SKM-1 treated with dmso at 0.1 percent for 144 hours (cell line): ENCODE data around the gene WSCD2.

Source experiments
- DNase-seq: peaks from one replicate; lab custom pipeline; 2025; ENCODE audit not compliant: unreplicated experiment; lab: John Stamatoyannopoulos, UW

The WSCD2 gene

GRCh38 chr12:108156717-108157116, 27.6 kb downstream of the WSCD2 start:
- no peak for DNase-seq

- no peak for DNase-seq
Observed at GRCh38 chr12:108157870-108158459, 28.9 kb downstream of the WSCD2 start.

GRCh38 chr12:108162207-108162606, 33.1 kb downstream of the WSCD2 start:
- no peak for DNase-seq

- DNase-seq, result no peak
Observed at GRCh38 chr12:108166505-108166904, 37.4 kb downstream of the WSCD2 start.

DNA sequence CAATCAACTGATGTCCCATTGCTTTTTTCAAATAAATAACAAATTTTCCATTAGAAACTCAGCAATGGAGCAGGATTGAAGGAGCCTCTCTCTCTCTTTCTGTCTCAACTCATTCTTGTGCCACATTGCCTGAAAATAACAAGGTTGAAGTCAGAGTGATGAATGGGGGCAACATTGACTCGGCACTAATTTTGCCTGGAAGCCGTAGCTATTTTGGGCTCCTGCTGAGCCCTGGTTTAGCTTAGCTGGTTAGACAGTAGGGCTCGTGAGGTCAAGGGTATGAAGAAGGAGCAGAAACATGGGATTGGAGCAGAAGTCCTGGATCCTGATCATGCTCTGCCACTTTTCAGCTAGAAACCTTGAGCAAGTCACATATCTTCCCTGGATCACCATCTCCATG, 38.9 kb downstream of the WSCD2 start:
- no peak for DNase-seq

GRCh38 chr12:108169708-108170107, 40.6 kb downstream of the WSCD2 start:
- no peak for DNase-seq

DNA sequence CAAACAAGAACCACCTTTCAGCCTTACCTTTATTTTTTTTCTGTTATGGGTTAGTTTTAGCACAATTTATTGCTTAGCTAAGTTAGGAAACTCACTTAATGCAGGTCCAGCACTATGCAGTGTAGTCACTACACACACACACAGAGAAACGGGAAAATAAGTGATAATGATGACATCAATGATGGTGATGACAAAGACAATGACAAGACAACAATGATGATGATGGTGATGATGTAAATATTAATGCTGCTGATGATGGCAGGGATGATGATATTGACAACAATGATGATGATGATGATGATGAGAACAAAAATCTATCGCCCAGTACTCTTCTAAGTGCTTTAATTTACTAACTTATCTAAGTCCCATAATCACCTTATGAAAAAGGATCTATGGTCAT, 41.1 kb downstream of the WSCD2 start:
- DNase-seq, result no peak

- DNase-seq, result no peak
Observed at GRCh38 chr12:108172033-108172432, 42.9 kb downstream of the WSCD2 start.

DNA sequence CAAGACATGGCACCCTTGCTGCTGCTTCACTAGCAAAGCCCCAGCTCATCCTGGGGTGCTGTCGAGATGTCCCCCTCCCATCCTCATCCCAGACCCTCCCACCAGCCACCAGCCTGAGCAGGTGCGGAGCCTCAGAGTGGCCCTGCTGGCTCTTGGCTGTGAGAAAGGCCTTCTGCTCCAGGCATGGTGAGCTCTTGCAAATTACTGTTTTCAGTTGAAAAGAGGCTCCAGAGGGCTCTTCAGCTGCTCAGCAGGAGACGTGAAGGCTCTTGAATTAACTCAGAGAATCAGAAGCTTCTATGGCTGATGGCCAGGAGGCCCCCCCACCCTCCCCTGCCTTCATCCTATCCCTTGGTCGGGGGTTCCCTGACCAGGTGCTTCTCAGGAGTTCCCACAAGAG, 44.1 kb downstream of the WSCD2 start:
- no peak for DNase-seq

DNA sequence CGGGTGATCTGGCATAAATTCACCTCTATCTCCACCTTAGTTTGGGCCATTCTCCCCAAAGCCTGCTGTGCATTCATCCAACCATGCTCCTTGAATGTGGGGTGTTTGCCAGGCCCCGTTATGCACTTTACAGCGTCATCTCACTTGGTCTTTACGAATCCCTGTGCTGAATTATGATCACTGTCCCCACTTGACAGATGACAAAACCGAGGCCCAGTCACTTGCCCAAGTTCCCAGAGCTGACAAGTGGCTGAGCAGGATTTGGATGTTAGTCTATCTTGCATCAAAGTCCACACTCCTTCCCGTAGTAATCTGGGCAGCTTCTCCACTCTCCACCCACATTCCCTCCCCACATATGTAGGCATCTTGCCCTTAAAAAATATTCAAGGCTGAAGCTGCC, 44.8 kb downstream of the WSCD2 start:
- DNase-seq, result no peak

GRCh38 chr12:108174641-108175040, 45.6 kb downstream of the WSCD2 start:
- DNase-seq, result no peak

DNA sequence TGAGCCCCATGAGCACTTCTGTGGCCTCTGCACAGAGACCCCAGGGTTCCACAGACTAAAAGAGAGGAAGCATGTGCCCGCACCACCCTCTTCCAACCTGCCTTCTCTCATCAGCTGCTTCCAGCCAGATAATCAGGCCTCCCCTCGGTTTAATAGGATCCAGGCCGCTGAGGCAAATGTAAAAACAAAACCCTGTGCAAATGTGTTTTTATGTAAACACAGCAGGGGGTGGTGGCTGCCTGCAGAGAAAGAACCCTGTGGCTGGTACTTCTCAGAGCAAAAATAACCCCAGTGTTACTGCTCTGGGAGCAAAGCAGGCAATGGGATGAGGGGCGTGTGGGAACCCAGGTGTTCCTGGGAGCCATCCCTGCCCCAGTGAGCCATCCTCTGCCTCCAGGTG, 46.2 kb downstream of the WSCD2 start:
- no peak for DNase-seq

- no peak for DNase-seq
Observed at GRCh38 chr12:108176292-108176691, 47.2 kb downstream of the WSCD2 start.

DNA sequence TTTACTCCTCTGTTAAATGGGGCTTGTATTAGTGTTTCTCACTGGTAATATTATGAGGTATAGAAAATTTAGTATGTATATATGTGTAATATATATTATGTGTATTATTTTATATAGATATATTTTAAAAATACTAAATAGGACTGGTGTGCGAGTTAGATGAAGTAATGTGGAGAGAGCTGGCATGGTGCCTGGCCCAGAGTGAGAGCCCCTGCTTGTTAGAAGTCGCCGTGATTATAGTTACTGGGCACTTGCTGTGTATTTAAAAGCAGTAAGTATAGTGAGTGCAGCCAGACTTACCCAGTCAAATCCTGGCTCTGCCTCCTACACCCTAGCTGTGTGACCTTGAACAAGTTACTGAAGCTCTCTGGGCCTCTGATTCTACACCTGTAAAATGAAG, 48.0 kb downstream of the WSCD2 start:
- DNase-seq, result no peak

DNA sequence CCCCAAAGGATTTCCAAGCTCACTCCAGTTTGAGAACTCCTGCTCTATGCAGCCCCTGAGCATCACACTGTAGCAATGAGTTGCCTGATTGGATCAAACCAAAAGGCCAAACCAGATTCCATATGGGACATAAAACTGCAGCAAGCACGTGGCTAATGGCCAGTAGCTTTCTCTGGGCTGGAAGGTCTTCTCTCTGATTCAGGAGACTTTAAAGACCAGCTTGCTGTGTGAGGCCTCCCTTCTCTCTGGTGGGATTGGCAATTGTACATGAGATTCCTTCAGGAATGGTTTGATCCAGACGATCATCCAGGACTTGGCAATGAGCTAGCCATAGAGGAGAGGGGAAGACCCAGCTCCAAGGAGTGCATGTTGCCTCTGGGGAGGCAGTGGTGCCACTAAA, 50.2 kb downstream of the WSCD2 start:
- no peak for DNase-seq

GRCh38 chr12:108180255-108181094, 51.4 kb downstream of the WSCD2 start:
- DNase-seq, result no peak

- DNase-seq, result no peak
Observed at GRCh38 chr12:108181095-108181454, 52.0 kb downstream of the WSCD2 start.

DNA sequence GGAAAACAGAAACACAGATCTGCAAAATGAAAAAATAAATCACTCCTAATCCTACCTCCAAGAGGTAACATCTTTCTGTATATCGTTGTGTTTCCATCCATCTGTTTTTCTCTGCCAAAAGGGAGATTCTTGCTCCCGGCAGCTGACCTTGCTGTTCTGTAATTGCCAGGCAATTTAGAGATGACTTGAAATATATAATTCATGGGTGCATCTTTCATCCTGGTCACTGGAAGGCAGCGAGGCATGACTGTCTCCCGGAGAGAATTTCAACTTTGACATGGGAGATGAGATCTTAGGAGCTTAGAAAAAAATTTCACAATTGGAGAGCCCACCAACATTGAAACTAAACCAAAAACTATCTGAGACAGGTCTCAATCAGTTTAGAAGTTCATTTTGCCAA, 53.0 kb downstream of the WSCD2 start:
- DNase-seq, result no peak

GRCh38 chr12:108185002-108185401, 55.9 kb downstream of the WSCD2 start:
- DNase-seq, result no peak

DNA sequence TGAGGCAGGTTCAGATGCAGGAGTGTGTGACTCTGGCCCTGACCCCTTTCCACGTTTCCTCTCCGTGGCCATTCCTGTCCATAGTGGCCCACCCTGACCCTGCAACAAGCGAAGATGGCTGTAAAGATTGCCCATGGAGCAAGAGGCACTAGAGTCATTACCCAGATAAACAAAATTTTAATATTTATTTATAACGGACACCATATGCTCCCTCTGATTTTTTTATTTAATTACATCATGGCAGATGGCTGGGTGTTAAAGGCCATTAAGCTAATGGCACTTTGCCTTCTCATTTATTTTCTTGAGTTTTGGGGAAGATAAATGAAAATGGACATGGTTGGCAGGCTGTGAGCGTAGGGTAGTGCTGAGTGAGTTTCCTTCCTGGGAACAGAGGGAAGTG, 58.7 kb downstream of the WSCD2 start:
- no peak for DNase-seq

DNA sequence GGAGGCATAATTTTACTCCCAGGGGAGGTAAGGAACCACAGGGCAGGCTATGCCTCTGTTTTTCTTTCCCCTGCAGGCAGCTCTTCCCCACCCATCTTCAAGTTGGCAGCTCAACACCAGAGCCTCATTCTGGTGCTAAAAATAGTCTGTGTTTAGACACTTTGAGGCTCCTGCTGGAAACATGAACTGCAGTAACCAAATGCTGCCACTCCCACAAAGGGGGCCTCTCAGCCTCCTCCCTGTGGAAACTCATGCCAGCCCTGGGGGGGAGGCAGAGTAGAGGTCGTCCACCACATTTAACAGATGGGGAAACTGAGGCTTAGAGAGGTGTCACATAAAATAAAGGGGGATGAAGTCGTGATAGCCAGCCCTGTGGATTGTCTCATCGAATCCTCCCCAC, 61.4 kb downstream of the WSCD2 start:
- DNase-seq, result no peak

GRCh38 chr12:108191086-108191485, 62.0 kb downstream of the WSCD2 start:
- no peak for DNase-seq

DNA sequence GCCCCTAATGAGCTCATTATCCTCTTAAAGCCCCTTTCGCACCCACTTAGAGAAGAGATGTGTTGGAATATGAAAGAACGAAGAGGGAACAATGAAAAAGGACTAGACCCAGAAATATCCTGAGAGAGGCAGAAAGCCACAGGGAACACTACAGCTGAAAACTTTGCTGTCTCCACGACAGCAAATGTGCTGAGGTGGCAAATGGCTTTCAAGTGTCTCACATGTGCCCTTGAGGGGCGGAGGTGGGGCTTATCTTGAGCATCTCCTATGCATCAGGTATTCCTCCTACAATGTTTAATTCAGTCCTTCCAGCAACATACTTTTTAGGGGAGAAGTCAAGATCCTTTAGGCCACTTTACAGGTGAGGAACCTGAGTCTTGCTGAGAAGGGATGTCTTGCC, 62.9 kb downstream of the WSCD2 start:
- DNase-seq, result no peak
